Measurements from ENCODE around the gene PACS2. TPM values are rescaled to one million over a fixed set of nuclear protein-coding genes. Genes with fewer than 3 reads are reported as not detected.

PACS2 gene
- polyA plus RNA-seq, 1 of the 3 experiments (the other 2 are of a cell fraction): 42.7 TPM

- Histone ChIP-seq H3K9me3 (no peaks in the 10 kb centered on the region), H3K4me2 (no peak overlapping the region), H3K9ac (no peak overlapping the region), H3K36me3 (replicated peaks in 1 of 2; ENCODE audit: control insufficient read depth in 1 of 2, insufficient read depth in 2 of 2, low read length in 1 of 2) (peaks cover 0 to 7% of the 10 kb centered on the region in 2 experiments), H3F3A (replicated peaks; ENCODE audit: insufficient read depth) (no peaks in the 10 kb centered on the region), H3K79me2 (ENCODE audit: insufficient read depth) (no peaks in the 10 kb centered on the region), H3K27me3 (ENCODE audit: insufficient read depth) (no peaks in the 10 kb centered on the region), H3K4me3 (ENCODE audit: low read depth in 2 of 2, low read length in 1 of 2) (no peak overlapping the region), H2AFZ (ENCODE audit: low read depth) (no peak overlapping the region), H4K20me1 (ENCODE audit: insufficient read depth) (peaks cover 5% of the 10 kb centered on the region), H3K9me2 (no peaks in the 10 kb centered on the region), H3K27ac (ENCODE audit: low read depth in 2 of 2, low read length in 1 of 2) (no peak overlapping the region), H3K4me1 (ENCODE audit: control insufficient read depth in 1 of 2, insufficient read depth in 2 of 2, low read depth in 1 of 2, low read length in 1 of 2) (peaks cover 0 to 2% of the 10 kb centered on the region in 2 experiments; a peak in 1 of 4 replicates)
- no peak for DNase-seq
- POLR2A ChIA-PET: no interaction called here
- CTCF ChIA-PET: interaction anchor here (1.3 kb wide), 1 partner anchor 11 kb away, joined by 3 read pairs; no protein-coding TSS in a partner anchor
- WGBS (ENCODE audit: low lambda C conversion rate): 98% methylated on average over 6 of the region's 9 CpGs
- no peak for TF ChIP-seq YY1 (IDR thresholded peaks at IDR 0.05; ENCODE audit: low read depth)
- TF ChIP-seq TCF12 (IDR thresholded peaks at IDR 0.05): no peak
- TF ChIP-seq FOXM1 (IDR thresholded peaks at IDR 0.05; ENCODE audit: low read depth): no peak
- TF ChIP-seq RAD21 (IDR thresholded peaks at IDR 0.05; ENCODE audit: low read length): no peak
- TF ChIP-seq SIN3A (IDR thresholded peaks at IDR 0.05; ENCODE audit: borderline replicate concordance, low read depth, low read length): no peak
Measured at GRCh38 chr14:105356927-105357326, 42.4 kb downstream of the PACS2 start.

- CTCF ChIA-PET: interaction anchor here (1.3 to 1.4 kb wide), 2 partner anchors 12 to 171 kb away, joined by 3 to 6 read pairs; no protein-coding TSS in a partner anchor
- Histone ChIP-seq H3F3A (replicated peaks; ENCODE audit: insufficient read depth) (peaks cover 3% of the 10 kb centered on the region), H3K4me3 (ENCODE audit: low read depth in 2 of 2, low read length in 1 of 2) (no peak overlapping the region), H3K9me2 (no peaks in the 10 kb centered on the region), H3K9ac (no peak overlapping the region), H3K36me3 (replicated peaks in 1 of 2; ENCODE audit: control insufficient read depth in 1 of 2, insufficient read depth in 2 of 2, low read length in 1 of 2) (peaks cover 0 to 7% of the 10 kb centered on the region in 2 experiments), H3K4me1 (ENCODE audit: control insufficient read depth in 1 of 2, insufficient read depth in 2 of 2, low read depth in 1 of 2, low read length in 1 of 2) (no peaks in the 10 kb centered on the region; a peak in 1 of 4 replicates), H2AFZ (ENCODE audit: low read depth) (no peak overlapping the region), H3K9me3 (no peaks in the 10 kb centered on the region), H4K20me1 (ENCODE audit: insufficient read depth) (peaks cover 1% of the 10 kb centered on the region; the same call in 1 of the 2 replicates), H3K4me2 (no peak overlapping the region), H3K79me2 (ENCODE audit: insufficient read depth) (no peaks in the 10 kb centered on the region), H3K27ac (ENCODE audit: low read depth in 2 of 2, low read length in 1 of 2) (no peak overlapping the region), H3K27me3 (ENCODE audit: insufficient read depth) (no peaks in the 10 kb centered on the region)
- POLR2A ChIA-PET: no interaction called here
- 89% methylated on average over 17 of the region's 17 CpGs for WGBS (ENCODE audit: low lambda C conversion rate)
- no peak for TF ChIP-seq RXRA (IDR thresholded peaks at IDR 0.05; ENCODE audit: borderline replicate concordance, low read depth)
- TF ChIP-seq TEAD4 (IDR thresholded peaks at IDR 0.05; ENCODE audit: borderline replicate concordance, insufficient read depth): no peak
- no peak for TF ChIP-seq USF1 (IDR thresholded peaks at IDR 0.05; ENCODE audit: borderline replicate concordance, low read depth)
- no peak for TF ChIP-seq EP300 (IDR thresholded peaks at IDR 0.05; ENCODE audit: borderline replicate concordance in 1 of 2, low read depth in 1 of 2, low read length in 1 of 2)
- no peak for TF ChIP-seq TCF12 (IDR thresholded peaks at IDR 0.05)
- TF ChIP-seq EZH2phosphoT487 (IDR thresholded peaks at IDR 0.05; ENCODE audit: borderline replicate concordance, low read depth): no peak
- no peak for TF ChIP-seq GABPA (IDR thresholded peaks at IDR 0.05; ENCODE audit: low read depth)
- TF ChIP-seq MAX (IDR thresholded peaks at IDR 0.05; ENCODE audit: low read depth): no peak
- TF ChIP-seq IRF3 (IDR thresholded peaks at IDR 0.05; ENCODE audit: low read depth, low read length): no peak
- no peak for TF ChIP-seq RAD21 (IDR thresholded peaks at IDR 0.05; ENCODE audit: low read length)
- DNase-seq: no peak
Measured at GRCh38 chr14:105357626-105358025, 43.1 kb downstream of the PACS2 start.

All from SK-N-SH (cell line).